Mammary epithelial cell (primary cell): ENCODE results near the gene GLIPR1L2.

Experiments used
- EZH2 ChIP-seq: IDR thresholded peaks from 2 replicates; pipeline ENCODE4 v1.6.1; 2012; ENCODE audit warnings: low read length, inconsistent platforms, borderline replicate concordance
- TF ChIP-seq, protein P1 (sequence below), 2 donors: IDR thresholded peaks in 1 of 2; conservative IDR thresholded peaks in 1 of 2; 2 replicates each; pipeline ENCODE4 v1.5.1; 2011 to 2012; ENCODE audit warnings: inconsistent platforms in 2 of 2, low read length in 2 of 2, mild to moderate bottlenecking in 2 of 2, control low read depth in 1 of 2, low read depth in 1 of 2; ENCODE audit not compliant: insufficient read depth in 1 of 2; ENCODE audit errors: extremely low read depth in 1 of 2

- TF ChIP-seq, protein P1, sequence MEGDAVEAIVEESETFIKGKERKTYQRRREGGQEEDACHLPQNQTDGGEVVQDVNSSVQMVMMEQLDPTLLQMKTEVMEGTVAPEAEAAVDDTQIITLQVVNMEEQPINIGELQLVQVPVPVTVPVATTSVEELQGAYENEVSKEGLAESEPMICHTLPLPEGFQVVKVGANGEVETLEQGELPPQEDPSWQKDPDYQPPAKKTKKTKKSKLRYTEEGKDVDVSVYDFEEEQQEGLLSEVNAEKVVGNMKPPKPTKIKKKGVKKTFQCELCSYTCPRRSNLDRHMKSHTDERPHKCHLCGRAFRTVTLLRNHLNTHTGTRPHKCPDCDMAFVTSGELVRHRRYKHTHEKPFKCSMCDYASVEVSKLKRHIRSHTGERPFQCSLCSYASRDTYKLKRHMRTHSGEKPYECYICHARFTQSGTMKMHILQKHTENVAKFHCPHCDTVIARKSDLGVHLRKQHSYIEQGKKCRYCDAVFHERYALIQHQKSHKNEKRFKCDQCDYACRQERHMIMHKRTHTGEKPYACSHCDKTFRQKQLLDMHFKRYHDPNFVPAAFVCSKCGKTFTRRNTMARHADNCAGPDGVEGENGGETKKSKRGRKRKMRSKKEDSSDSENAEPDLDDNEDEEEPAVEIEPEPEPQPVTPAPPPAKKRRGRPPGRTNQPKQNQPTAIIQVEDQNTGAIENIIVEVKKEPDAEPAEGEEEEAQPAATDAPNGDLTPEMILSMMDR (conservative IDR thresholded peaks at IDR 0.05 in 1 of 2, IDR thresholded peaks at IDR 0.05 in 1 of 2; ENCODE audit: extremely low read depth in 1 of 2, insufficient read depth in 1 of 2, low read depth in 1 of 2, low read length in 2 of 2): no peak
- TF ChIP-seq EZH2: no peak
These were observed 562 bp upstream of the GLIPR1L2 start for GRCh38 chr12:75390156-75390898.
